GM18867 (cell line): ENCODE results near the gene EDARADD.

Experiments
- ATAC-seq: cut with Tn5 transposase; IDR thresholded peaks from one replicate; pipeline ENCODE4 v1.9.1; 2021; ENCODE audit warnings: mild to moderate bottlenecking, moderate library complexity; ENCODE audit not compliant: unreplicated experiment

EDARADD gene

GRCh38 chr1:236509647-236510401 lies 115.7 kb downstream of the EDARADD start:
- ATAC-seq, result peak; percentile 10

GRCh38 chr1:236511735-236512418 lies 117.8 kb downstream of the EDARADD start:
- no peak for ATAC-seq

- no peak for ATAC-seq
Observed at GRCh38 chr1:236514703-236515442, 120.8 kb downstream of the EDARADD start.

GRCh38 chr1:236515443-236515958 lies 121.4 kb downstream of the EDARADD start:
- ATAC-seq, result no peak

GRCh38 chr1:236516929-236517704 lies 123.0 kb downstream of the EDARADD start:
- no peak for ATAC-seq

- no peak for ATAC-seq
Observed at GRCh38 chr1:236518322-236518721, 124.2 kb downstream of the EDARADD start.

GRCh38 chr1:236520445-236521005 lies 126.4 kb downstream of the EDARADD start:
- no peak for ATAC-seq

GRCh38 chr1:236522937-236523703 lies 129.0 kb downstream of the EDARADD start:
- no peak for ATAC-seq

- ATAC-seq, result peak; percentile 56
Observed at GRCh38 chr1:236523704-236524141, 129.6 kb downstream of the EDARADD start, which contains the start of gene LGALS8. TSS of gene LGALS8 (plus strand) at chr1:236523982. CDS start at chr1:236526071, 2,089 bp downstream.

GRCh38 chr1:236524142-236524894 lies 130.2 kb downstream of the EDARADD start:
- peak; percentile 92 for ATAC-seq

- ATAC-seq, result peak; percentile 22
Observed at GRCh38 chr1:236524895-236525184, 130.8 kb downstream of the EDARADD start.

- no peak for ATAC-seq
Observed at GRCh38 chr1:236526079-236526478, 132.0 kb downstream of the EDARADD start.

- ATAC-seq, result no peak
Observed at GRCh38 chr1:236530286-236530685, 136.2 kb downstream of the EDARADD start.

GRCh38 chr1:236530959-236531358 lies 136.9 kb downstream of the EDARADD start:
- no peak for ATAC-seq

- no peak for ATAC-seq
Observed at GRCh38 chr1:236532850-236533249, 138.8 kb downstream of the EDARADD start.

- ATAC-seq, result no peak
Observed at GRCh38 chr1:236534151-236534651, 140.1 kb downstream of the EDARADD start.
